CD14-positive monocyte (primary cell): ENCODE measurements around the gene AGRP. TPM values are rescaled to one million over a fixed set of nuclear protein-coding genes. Genes with fewer than 3 reads are reported as not detected.
A peak's percentile ranks its signal among the peaks of the same experiment; 100 is the strongest.

Experiments used
- DNase-seq, 3 donors: peaks; one replicate each; pipeline ENCODE4 v3.0.0-alpha.2; 2011 to 2022
- H2AFZ ChIP-seq: 2 replicates; pipeline ENCODE4 v1.6.0; 2012; ENCODE audit warnings: mild to moderate bottlenecking, low read depth, low read length, inconsistent platforms; ENCODE audit not compliant: insufficient read depth, poor library complexity, severe bottlenecking
- H3K27ac ChIP-seq, 2 donors: 1 replicate in 1 of 2; 2 replicates in 1 of 2; pipeline ENCODE4 v1.5.1; 2012 to 2013; ENCODE audit warnings: low read length in 2 of 2, control low read depth in 1 of 2, inconsistent platforms in 1 of 2, low read depth in 1 of 2, mild to moderate bottlenecking in 1 of 2
- H3K27me3 ChIP-seq, 2 donors: one replicate each; pipeline versions ENCODE4 v1.6.0 to v1.6.1; 2011 to 2013; ENCODE audit warnings: low read length in 2 of 2; ENCODE audit not compliant: control insufficient read depth in 2 of 2, insufficient read depth in 2 of 2
- H3K36me3 ChIP-seq, 2 donors: replicated peaks in 1 of 2; 1 replicate in 1 of 2; 2 replicates in 1 of 2; pipeline versions ENCODE4 v1.5.1 to v1.6.1; 2012 to 2013; ENCODE audit warnings: low read length in 2 of 2, control low read depth in 1 of 2, inconsistent platforms in 1 of 2, mild to moderate bottlenecking in 1 of 2; ENCODE audit not compliant: insufficient read depth in 2 of 2, control insufficient read depth in 1 of 2
- H3K4me1 ChIP-seq, 2 donors: 1 replicate in 1 of 2; 2 replicates in 1 of 2; pipeline versions ENCODE4 v1.5.1 to v1.6.1; 2012 to 2013; ENCODE audit warnings: low read length in 2 of 2, control low read depth in 1 of 2, inconsistent platforms in 1 of 2, mild to moderate bottlenecking in 1 of 2, moderate library complexity in 1 of 2; ENCODE audit not compliant: insufficient read depth in 2 of 2, control insufficient read depth in 1 of 2
- H3K4me2 ChIP-seq: replicated peaks from 2 replicates; pipeline ENCODE3; 2012; ENCODE audit warnings: low read length, moderate library complexity, mild to moderate bottlenecking; ENCODE audit not compliant: poor library complexity, severe bottlenecking; ENCODE audit errors: extremely low read depth
- H3K4me3 ChIP-seq, 3 experiments: fragments of 200-600 bp in 1 of 3; sonication (generic) in 1 of 3; replicated peaks in 1 of 3; 1 replicate in 2 of 3; 2 replicates in 1 of 3; pipeline ENCODE4 v1.5.1; 2011 to 2013; ENCODE audit warnings: low read length in 3 of 3, mild to moderate bottlenecking in 3 of 3, control low read depth in 2 of 3, low read depth in 2 of 3, inconsistent platforms in 1 of 3, moderate library complexity in 1 of 3
- H3K79me2 ChIP-seq: 2 replicates; pipeline ENCODE4 v1.6.0; 2012; ENCODE audit warnings: mild to moderate bottlenecking, control low read depth, inconsistent platforms, low read length, moderate library complexity; ENCODE audit not compliant: insufficient read depth
- H3K9ac ChIP-seq: 2 replicates; pipeline ENCODE4 v1.6.0; 2017; ENCODE audit warnings: low read length, mild to moderate bottlenecking; ENCODE audit not compliant: insufficient read depth, poor library complexity, severe bottlenecking
- H3K9me3 ChIP-seq, 2 donors: replicated peaks in 1 of 2; 1 replicate in 1 of 2; 2 replicates in 1 of 2; pipeline versions ENCODE4 v1.5.1 to v1.6.1; 2012 to 2013; ENCODE audit warnings: low read length in 2 of 2, control low read depth in 1 of 2; ENCODE audit not compliant: control insufficient read depth in 1 of 2, insufficient read depth in 1 of 2
- H4K20me1 ChIP-seq: 2 replicates; pipeline ENCODE4 v1.6.0; 2012; ENCODE audit warnings: mild to moderate bottlenecking, low read length, control low read depth, moderate library complexity; ENCODE audit not compliant: insufficient read depth
- H3K27ac Mint-ChIP-seq, 7 donors: one replicate each; pipeline ENCODE4 v1.8.0; 2020; ENCODE audit warnings: mild to moderate bottlenecking in 7 of 7, mixed read lengths in 7 of 7, moderate library complexity in 6 of 7, inconsistent platforms in 2 of 7
- H3K27me3 Mint-ChIP-seq, 3 donors: one replicate each; pipeline ENCODE4 v1.8.0; 2021 to 2022; ENCODE audit warnings: low read depth in 3 of 3, mild to moderate bottlenecking in 3 of 3, mixed read lengths in 3 of 3, moderate library complexity in 3 of 3, inconsistent platforms in 1 of 3
- H3K36me3 Mint-ChIP-seq, 2 donors: one replicate each; pipeline ENCODE4 v1.8.0; 2020; ENCODE audit warnings: mixed read lengths in 2 of 2, inconsistent platforms in 1 of 2, mild to moderate bottlenecking in 1 of 2
- H3K4me1 Mint-ChIP-seq: one replicate; pipeline ENCODE4 v1.8.0; 2020; ENCODE audit warnings: mild to moderate bottlenecking, mixed read lengths
- H3K4me3 Mint-ChIP-seq, 2 donors: one replicate each; pipeline ENCODE4 v1.8.0; 2020; ENCODE audit warnings: mild to moderate bottlenecking in 2 of 2, mixed read lengths in 2 of 2, moderate library complexity in 1 of 2
- H3K9me3 Mint-ChIP-seq, 7 donors: one replicate each; pipeline ENCODE4 v1.8.0; 2020 to 2022; ENCODE audit warnings: mixed read lengths in 7 of 7, mild to moderate bottlenecking in 6 of 7, moderate library complexity in 6 of 7, inconsistent platforms in 2 of 7
- WGBS: methylation state at CpG from one replicate; pipeline ENCODE4 v1.1.5; 2013; ENCODE audit warnings: missing lambda C conversion rate; ENCODE audit not compliant: insufficient coverage; 5-methylcytosine and 5-hydroxymethylcytosine counted together
- intact Hi-C, 2 donors: fragments of 100-400 bp; cut with micrococcal nuclease; formaldehyde crosslinking; loops; one replicate each; pipeline versions ENCODE4 v1.15.0 to v1.15.1; 2023
- polyA plus RNA-seq, 3 donors: library from polyadenylated mRNA; depleted of rRNA in 1 of 3; unstranded in 2 of 3; stranded (reverse) in 1 of 3; fragments of 300-500 nt in 2 of 3; fragments of >200 nt in 1 of 3; fragmentation: Illumina TruSeq in 2 of 3; gene quantifications; 1 replicate in 2 of 3; 2 replicates in 1 of 3; pipeline ENCODE4 v1.2.3, GENCODE V29; 2012 to 2021
- TF ChIP-seq, protein P1 (sequence below): fragments of 200-600 bp; IDR thresholded peaks from one replicate; pipeline ENCODE4 v1.8.0; 2022; ENCODE audit warnings: antibody characterized with exemption, mild to moderate bottlenecking

Gene AGRP
- polyA plus RNA-seq, 3 donors, result 0.32 to 0.54 TPM; not detected in 1

DNA sequence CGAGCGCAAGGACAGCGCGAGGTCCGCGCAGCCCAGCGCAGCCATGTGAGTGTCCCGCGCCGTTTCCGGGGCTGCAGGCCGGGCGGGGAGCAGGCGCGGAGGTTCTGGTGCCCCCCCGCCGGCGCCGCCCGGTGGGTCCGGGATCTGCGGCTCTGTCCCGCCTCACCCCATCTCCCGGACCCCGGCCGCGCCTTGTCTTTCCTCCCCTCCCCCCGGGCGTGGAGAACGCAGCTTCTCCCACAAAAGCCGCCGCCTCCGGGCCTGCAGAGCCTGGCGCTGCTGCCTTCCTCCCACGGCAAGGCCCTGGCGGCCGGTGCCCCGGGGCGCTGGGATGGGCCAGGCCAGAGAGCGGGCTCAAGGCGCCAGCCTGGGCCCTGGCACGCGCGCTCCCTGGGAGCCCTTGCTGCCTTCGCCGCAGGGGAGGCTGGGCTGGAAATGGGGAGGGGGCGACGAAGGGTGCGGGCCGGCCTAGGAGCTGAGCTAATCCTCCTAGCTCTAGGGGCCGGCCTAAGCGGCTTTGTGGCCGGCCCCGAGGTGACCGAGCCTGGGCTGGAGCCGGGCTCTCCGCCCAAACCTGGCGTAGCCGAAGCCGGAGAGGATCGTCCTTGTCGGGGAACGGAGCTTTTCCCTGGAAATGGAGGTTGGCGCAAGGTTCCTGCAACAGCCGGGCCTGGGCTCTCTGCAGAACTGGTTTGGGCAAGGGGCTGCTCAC, 45.7 kb upstream of the AGRP start:
- peaks cover 38 to 59% of the 10 kb centered on the region in 2 donors for H3K4me1 ChIP-seq
- H3K27me3 Mint-ChIP-seq, result peaks cover 8 to 25% (median 19%) of the 10 kb centered on the region in 3 donors
- DNase-seq, result no peak
- H3K4me3 Mint-ChIP-seq, result peak overlapping the region; percentile 94 to 95
- peak overlapping the region; percentile 58 to 96 (median 88) for H3K4me3 ChIP-seq
- H3K79me2 ChIP-seq, result peaks cover 50% of the 10 kb centered on the region
- WGBS, result under 1% methylated on average over 65 of the region's 65 CpGs
- peak overlapping the region; percentile 95 for H3K27ac ChIP-seq
- H3K9me3 ChIP-seq, result no peaks in the 10 kb centered on the region
- H3K9ac ChIP-seq, result peak overlapping the region; percentile 92
- no peaks in the 10 kb centered on the region for H3K27me3 ChIP-seq
- H2AFZ ChIP-seq, result peak overlapping the region; percentile 44
- peak overlapping the region; percentile 89 for H3K4me2 ChIP-seq
- intact Hi-C loops, result loop anchor here (5.0 to 10.0 kb wide), 2 partner anchors 33 to 136 kb away; partner anchors contain the start of genes ACD (in 1 of the 2), C16orf86 (in 1 of the 2), CTCF (in 1 of the 2) and ENKD1 (in 1 of the 2)
- H3K27ac Mint-ChIP-seq, result peak overlapping the region; percentile 89 to 97 (median 96)
- peaks cover 0 to 8% of the 10 kb centered on the region in 2 donors for H3K36me3 ChIP-seq
- peaks cover 45% of the 10 kb centered on the region for H3K4me1 Mint-ChIP-seq
- TF ChIP-seq, protein P1, sequence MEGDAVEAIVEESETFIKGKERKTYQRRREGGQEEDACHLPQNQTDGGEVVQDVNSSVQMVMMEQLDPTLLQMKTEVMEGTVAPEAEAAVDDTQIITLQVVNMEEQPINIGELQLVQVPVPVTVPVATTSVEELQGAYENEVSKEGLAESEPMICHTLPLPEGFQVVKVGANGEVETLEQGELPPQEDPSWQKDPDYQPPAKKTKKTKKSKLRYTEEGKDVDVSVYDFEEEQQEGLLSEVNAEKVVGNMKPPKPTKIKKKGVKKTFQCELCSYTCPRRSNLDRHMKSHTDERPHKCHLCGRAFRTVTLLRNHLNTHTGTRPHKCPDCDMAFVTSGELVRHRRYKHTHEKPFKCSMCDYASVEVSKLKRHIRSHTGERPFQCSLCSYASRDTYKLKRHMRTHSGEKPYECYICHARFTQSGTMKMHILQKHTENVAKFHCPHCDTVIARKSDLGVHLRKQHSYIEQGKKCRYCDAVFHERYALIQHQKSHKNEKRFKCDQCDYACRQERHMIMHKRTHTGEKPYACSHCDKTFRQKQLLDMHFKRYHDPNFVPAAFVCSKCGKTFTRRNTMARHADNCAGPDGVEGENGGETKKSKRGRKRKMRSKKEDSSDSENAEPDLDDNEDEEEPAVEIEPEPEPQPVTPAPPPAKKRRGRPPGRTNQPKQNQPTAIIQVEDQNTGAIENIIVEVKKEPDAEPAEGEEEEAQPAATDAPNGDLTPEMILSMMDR, result no peak
- peaks cover 30% of the 10 kb centered on the region for H4K20me1 ChIP-seq
- peaks cover 0 to 3% (median 0%) of the 10 kb centered on the region in 7 donors for H3K9me3 Mint-ChIP-seq
- peaks cover 20 to 22% of the 10 kb centered on the region in 2 donors for H3K36me3 Mint-ChIP-seq

DNA sequence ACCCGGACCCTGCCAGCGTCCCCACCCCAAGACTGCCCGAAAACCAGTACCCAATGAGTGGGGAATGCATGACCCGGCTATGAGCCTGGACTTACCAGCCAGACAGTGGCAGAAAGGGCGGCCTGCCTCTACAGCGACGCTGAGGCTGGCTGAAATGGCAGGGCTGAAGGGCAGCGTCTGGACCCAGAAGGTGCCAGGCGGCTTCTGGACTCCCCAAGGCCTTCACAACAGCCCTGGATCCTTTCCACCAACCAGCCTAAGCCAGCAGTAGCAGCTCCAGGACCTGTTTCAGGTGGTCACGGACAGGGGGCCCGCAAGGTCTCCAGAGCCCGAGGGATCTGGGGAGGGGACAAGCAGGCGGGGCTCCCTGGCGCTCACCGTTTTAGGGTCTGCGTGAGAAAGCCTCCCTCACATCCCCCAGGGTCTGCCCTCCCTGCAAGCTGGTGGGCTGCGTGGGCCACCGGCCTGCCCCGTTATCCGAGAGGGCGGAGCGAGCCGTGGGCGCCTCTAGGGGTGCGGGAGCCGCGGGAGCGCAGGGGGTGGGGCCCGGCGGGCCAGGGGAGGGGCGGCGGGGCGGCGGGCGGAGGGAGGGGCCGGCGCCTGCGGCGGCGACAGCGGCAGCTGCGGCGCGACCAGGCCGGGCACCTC, 45.0 kb upstream of the AGRP start, which contains the start of gene RIPOR1:
Gene RIPOR1 (plus strand): TSS at position 608 of the 648 bp plus-strand sequence. CDS start 9,618 bp downstream, outside the sequence.
- peaks cover 33 to 52% of the 10 kb centered on the region in 2 donors for H3K4me1 ChIP-seq
- no peaks in the 10 kb centered on the region for H3K27me3 ChIP-seq
- H3K9me3 ChIP-seq, result no peaks in the 10 kb centered on the region
- peak; percentile 35 to 48 (median 42) for DNase-seq
- intact Hi-C loops, result loop anchor here (5.0 to 10.0 kb wide), 2 partner anchors 34 to 136 kb away; partner anchors contain the start of genes ACD (in 1 of the 2), C16orf86 (in 1 of the 2), CTCF (in 1 of the 2) and ENKD1 (in 1 of the 2)
- Mint-ChIP-seq H3K4me1 (peaks cover 40% of the 10 kb centered on the region), H3K27ac (peak within 1 kb of the TSS; percentile 89 to 97 (median 96)), H3K27me3 (peaks cover 8 to 28% (median 19%) of the 10 kb centered on the region in 3 donors), H3K9me3 (peaks cover 0 to 3% (median 0%) of the 10 kb centered on the region in 7 donors), H3K4me3 (peak within 1 kb of the TSS; percentile 94 to 95), H3K36me3 (peaks cover 16% of the 10 kb centered on the region in 2 donors)
- WGBS, result 20% methylated on average over 35 of the region's 45 CpGs
- H3K79me2 ChIP-seq, result peaks cover 43% of the 10 kb centered on the region
- H3K4me2 ChIP-seq, result peak within 1 kb of the TSS; percentile 89
- H3K4me3 ChIP-seq, result peak within 1 kb of the TSS; percentile 58 to 96 (median 88)
- H3K9ac ChIP-seq, result peak within 1 kb of the TSS; percentile 92
- peaks cover 0 to 8% of the 10 kb centered on the region in 2 donors for H3K36me3 ChIP-seq
- TF ChIP-seq, protein P1, result no peak
- peak within 1 kb of the TSS; percentile 95 for H3K27ac ChIP-seq
- peak within 1 kb of the TSS; percentile 90 for H2AFZ ChIP-seq
- H4K20me1 ChIP-seq, result peaks cover 24% of the 10 kb centered on the region
